Stimulated activated CD8-positive, alpha-beta memory T cell treated with anti-CD3 and anti-CD28 coated beads, Interleukin-12 subunit alpha, Interleukin-12 subunit beta, amount 100 ng/mL, for 4 hours (primary cell): ENCODE data around the gene FGD5.

Experiments used
- DNase-seq: peaks from one replicate; pipeline ENCODE4 v3.0.0-alpha.2; 2020; ENCODE audit warnings: low read depth

The FGD5 gene

DNA sequence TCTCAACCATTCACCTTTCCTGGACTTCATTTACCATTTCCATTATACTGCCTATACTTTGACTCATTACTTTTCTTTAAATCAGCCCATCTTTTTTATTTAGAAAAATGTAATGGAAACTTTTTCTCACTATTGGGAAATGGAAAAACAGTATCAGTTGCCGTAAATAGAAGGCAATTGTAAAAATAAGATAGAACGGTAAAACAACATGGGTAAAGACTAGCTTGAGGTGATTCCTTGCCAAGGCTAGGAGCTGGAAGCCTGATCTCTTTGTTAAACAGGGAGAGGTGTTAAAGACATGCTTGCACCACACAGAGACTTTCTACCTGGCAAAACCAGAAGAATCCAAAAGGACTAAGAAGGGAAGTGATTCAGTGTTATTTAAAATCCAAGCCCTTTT is 5.9 kb downstream of the FGD5 start:
- no peak for DNase-seq

DNA sequence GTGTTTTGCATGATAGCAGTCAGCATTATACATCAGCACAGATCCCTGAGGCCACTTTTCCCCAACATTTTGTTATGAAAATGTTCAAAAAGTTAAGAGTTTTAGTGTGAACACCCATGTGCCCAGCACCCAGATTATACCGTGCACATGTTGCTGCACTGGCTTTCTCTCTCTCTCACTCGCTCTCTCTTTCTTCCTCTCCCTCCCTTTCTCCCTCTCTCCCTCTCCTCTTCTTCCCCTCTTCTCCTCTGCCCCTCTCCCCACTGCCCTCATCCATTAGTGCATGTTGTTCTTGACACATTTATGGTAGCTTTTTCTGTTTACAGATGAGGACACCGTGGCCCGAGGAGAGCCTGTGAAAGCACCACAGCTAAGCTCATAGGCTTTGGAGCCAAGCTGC is 7.3 kb downstream of the FGD5 start:
- no peak for DNase-seq

DNA sequence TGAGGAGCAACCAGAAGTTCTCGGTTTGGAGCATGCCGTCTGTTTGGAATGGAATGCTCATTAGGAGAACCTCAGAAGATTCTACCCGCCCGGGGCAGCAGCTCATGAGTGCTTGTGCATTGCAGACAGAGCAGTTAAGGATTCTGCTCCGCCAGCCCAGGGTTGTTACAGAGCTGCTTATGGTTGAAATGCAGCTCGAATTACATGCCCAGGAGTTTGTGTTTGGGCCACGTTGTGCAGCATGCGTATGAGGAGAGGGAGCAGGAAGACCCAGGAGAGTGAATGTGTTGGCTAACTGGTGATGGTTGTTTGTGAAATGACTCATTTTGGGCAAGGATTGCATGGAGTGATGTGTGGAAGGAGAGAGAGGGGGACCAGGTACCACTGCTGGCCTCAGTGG is 9.0 kb downstream of the FGD5 start:
- no peak for DNase-seq

DNA sequence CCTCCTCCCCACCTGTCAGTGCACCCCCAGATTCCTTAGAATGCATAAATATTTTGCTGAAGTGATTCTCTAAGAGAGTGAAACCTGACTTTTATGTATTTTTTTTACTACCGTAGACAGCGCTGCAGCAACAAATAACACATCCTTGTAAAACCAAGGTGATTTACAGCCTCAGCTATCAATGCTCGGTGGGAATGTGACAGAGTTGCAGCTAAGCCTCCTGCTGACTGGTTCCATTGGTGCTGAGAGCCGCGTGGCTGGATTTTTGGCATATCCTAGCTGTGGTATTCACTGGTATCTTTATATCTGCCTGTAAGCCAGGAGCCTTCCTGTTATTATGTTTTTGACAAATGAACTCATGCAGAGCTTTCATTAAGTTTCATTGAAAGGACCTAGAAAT is 11.0 kb downstream of the FGD5 start:
- no peak for DNase-seq

DNA sequence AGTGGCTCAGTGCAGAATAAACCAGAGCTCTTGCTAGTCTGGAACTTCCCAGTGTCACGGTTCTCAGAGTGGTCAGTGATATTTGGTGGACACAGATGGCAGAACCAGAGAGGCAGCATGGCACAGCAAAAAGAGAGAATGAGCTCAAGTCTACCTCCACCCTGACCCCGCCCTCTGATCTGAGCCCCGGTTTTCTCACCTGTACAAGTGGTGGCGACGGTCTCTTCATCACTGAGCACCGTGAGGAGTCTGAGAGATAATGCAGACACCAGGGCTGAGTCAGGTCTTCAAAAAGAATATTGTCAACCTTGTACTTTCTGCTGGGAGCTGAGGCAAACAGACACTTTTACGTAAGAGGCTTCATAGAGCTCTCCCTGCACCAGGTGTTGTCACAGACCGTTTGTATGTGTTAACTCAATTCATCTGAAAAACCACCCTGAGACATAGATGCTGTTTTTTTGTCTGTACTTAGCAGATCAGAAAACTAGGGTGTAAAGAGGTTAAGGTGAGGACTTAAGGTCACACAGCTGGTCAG is 13.2 kb downstream of the FGD5 start:
- DNase-seq = no peak

DNA sequence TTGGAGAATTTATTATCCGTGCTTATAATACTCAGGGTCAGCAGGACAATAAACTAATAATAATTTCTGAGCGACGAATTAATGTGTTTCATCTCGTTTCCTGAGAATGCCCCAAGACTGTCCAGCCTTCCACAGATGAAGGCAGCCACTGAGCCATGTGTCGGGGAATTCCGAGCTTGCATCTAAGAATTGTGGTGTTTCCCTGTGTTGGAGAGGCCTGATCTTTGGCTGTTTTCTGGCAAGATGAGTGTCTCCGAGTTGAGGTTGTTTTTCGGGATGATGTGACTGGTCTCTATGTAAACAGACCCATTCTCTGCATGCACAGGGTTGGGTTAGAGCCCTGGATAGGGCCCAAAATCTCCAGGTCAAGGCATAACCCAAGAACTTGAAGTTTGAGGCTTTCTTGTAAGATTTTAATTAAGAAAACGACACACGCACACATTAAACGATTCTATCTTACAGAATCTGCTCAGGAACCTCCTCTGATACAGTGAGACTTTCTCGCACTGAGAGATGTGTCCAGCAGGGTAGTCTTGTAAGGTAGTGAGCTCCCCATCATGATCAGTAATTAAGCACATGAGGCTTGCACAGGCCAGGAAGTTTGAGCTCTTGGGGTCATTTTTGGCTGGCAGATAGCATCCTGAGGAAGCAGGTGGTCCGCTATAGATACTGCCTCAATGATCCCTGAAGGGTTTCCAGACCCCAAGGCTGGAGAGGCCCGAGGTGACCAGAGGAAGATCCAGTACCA is 14.4 kb downstream of the FGD5 start:
- no peak for DNase-seq

DNA sequence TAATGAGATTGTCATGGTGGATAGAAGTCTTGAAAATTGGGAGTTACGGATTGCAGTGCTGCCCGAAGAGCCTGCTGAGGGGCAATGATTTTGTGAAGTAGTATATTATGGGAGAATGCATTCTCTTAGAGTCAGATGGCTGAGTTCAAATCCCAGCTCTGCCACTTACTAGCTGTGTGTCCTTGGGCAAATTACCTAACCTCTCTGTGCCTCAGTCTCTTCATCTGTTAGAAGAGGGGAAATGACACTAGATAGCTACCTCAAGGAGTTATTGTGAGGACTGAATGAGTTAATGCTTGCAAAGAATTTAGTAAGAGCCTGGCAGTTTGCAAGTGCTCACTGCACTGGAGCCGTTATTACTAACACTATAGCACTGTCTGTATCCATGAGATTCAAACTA is 15.4 kb downstream of the FGD5 start:
- DNase-seq = no peak

DNA sequence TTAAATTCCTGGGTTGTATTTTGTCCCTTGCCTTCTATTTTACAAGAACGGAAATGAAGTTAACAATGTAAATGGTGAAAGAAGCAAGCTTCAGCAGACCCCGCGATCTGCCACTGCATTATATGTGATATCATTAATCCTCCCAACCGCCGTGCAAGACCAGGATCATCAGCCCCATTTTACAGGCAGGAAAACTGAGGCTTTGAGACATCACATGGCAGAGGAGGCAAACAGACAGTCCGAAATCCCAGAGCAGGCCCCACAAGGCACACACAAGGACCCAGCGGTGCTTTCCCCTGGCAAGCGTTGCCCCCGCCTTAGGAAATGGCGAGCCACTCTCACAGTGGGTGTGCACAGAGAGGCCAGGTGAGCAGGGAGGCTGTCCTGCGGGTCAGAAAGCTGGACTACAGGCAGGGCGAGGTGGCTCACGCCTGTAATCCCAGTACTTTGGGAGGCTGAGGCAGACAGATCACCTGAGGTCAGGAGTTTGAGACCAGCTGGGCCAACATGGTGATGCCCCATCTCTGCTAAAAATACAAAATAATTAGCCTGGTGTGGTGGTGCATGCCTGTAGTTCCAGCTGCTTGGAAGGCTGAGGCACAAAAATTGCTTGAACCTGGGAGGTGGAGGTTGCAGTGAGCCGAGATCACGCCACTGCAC is 16.2 kb downstream of the FGD5 start:
- DNase-seq = no peak

DNA sequence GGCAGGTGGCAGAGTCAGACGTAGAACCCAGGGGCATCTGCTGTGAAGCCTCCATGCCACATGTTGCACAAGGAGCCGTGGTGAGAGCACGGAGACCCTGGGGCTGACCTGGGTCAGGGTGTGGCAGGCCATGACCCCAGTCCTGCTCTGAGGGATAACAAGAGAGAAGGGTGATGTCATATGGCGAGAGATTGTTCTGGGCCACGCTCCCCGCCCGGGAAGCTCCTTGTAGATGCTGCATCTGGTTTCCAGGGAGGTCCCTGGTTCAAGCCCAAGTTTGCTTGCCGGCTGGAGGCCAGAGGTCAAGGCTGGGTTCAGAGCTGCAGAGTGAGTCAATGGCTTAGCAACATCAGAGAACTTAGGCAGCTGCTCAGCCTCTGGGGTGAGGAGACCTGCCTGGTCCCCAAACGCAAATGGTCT is 17.3 kb downstream of the FGD5 start:
- no peak for DNase-seq

DNA sequence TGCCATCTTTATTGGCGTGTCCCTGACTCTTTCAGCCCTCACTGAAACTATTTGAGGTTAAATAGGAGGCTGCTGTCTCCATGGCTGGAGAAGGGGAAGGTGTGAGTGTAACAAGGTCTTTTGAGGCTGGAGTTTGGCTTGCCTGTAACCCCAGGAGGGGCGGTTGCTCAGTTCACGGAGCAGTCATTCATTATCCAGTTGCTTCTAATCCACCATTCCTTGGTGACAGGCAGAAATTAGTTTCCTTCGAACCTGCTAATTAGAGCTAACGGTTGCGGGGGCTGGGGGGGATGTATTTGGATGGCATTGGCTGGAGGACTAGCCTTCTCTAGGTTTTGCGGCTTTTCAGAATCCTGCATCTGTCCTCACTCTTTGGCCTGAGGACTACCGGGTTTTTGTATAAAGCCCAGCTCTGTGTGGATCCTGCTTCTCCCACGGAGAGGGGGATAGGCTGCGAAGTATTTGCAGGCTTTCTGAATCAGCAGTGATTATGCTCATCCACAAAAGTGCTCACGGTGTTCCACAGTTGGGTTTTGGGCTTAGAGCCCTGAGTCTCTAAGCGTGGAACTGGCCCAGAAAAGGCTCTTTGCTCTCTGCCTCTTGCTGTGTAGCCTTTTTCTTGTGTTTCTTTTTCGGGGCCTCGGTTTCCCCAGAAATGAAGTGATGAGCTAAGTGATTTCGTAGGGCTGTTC is 18.6 kb downstream of the FGD5 start:
- no peak for DNase-seq

DNA sequence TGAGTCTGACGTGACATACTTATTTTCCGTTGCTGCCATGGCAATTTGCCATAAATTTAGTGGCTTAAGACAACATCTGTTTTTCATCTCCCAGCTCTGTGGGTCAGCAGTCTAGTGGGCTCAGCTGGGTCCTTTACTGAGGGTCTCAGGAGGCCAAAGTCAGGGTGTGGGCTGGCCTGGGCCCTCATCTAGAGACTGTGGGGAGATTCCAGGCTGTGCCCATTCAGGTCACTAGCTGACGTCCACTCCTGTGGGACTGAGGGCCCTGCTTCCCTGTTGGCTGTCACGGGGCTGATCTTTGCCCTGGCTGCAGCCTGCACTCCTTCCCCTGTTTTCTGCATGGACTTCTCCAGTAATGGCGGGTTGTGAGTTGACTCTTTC is 19.1 kb downstream of the FGD5 start:
- no peak for DNase-seq

DNA sequence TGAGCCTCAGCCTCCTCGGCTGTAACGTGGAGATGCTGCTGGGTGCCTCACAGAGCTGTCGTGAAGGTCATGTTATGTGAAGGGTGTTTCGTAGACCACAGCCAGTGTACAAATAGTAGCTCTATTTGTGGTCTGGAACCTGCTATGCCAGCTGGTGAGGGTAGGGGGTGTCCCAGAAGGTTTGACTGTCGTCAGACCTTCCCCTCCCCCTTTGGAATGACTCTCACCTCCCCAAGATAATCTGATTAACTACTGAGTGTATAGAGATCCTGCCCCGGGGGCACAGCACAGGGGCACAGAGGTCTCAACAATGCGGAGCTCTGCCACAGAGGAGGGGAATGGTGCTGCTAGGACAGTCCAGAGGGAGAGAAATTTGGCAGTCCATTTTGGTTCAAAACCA is 20.5 kb downstream of the FGD5 start:
- no peak for DNase-seq

DNA sequence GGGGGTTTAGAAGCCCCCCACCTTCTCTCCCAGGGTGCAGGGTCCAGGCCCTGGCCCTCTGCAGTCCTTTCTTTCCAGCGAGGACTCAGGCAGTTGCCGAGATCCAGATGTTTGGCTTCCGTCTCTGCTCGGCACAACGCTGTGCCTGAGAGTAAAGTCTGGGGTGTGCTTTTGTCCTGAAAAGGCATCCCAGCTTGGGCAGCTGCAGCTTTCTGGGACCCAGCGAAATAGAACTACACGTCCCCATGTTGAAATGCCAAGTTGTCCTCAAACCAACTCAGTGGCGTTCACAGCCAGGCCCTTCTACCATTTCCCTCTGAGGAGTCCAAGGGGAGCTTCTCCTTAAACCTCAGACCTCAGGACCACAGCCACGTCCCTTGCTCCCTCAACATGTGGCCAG is 23.1 kb downstream of the FGD5 start:
- no peak for DNase-seq

DNA sequence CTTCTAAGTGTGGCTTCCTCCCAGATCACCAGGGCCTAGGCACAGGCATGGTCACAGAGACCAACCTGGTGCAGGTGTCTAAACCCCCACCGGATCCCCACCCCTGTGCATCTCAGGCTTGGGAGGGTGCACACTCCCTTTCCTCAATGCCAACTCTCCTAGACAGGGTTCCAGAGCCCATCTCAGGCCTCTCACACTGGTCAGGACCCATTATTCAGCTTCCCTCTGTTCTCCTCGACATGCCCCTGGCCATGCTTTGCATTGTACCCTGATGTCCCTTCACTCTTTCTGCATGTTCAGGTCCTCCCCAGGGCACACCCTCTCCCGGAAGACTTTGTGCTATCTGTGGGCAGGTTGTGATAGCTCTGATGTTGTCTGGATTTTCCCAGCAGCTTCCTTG is 23.5 kb downstream of the FGD5 start:
- DNase-seq = no peak

DNA sequence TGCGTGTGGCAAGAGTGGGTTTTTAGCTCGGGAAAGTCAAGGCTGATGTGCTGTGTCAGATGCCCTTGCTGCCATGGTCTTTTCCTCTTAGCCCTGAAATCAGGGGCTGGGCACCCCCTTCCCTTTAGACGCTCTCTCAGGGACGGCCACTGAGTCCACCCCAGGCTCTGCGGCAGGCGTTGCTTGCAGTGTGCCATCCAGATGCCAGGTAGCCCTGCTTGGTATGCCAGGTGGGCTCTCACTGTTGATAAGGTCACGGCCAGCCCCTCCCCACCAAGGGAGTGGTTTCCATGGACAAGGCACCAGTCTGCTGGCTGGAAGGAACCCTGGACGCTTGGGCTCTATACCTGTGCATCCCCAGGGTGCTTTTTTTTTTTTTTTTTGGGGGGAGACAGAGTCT is 24.6 kb downstream of the FGD5 start:
- no peak for DNase-seq

DNA sequence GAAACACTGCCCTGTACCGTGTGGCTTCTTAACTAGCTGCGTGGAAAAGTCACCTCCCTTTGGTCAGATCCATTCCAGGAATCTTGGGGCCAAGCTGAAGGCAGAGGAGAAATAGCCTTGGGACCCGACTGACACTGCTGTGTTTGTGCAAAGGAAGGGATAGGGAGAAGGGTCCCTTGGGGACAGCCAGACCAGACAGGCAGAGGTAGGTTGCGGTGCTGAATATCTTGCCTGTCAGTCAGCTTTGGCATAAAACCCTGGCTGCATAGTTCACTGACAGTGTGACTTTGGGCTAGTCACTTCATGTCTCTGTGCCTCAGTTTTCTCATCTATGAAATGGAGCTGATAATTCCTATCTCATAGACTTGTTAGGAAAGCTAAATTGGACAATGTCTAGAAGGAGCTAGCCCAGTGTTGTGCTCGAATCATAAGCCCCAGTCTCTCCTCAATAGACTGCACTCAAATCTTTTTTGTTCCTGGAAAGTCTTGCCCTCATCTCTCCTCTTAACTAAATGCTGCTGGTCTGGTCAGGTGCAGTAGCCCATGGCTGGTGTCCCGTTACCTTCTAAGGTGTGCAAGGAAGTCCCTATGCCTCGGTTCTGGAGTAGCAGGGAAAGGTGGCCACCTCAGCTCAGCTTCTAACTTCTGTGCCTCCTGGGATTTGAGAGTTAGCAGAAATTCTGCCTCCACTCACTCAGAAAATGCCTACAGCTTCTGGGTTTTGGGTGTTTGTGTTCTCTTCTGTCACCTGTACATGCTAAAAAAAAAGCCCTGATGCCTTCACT is 25.8 kb downstream of the FGD5 start:
- DNase-seq = no peak

DNA sequence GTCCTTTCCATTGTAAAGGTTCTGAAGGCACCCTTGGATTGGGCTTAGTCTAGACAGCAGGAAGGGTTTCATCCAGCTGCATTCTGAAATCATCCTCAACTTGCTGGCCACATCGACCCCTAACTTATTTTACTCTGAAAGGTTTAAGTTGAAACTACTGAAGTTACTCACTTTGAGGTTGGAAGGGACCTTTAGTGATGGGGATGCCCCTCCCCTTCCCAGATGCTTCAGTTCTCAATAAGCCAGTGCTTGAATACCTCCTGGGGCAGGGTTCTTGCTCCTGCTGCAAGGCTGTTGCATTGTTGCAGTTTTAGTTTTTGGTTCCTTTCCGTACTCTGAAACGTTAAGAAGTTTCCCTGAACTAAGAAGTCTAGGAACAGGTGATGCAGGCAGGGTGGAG is 26.4 kb downstream of the FGD5 start:
- DNase-seq = no peak

DNA sequence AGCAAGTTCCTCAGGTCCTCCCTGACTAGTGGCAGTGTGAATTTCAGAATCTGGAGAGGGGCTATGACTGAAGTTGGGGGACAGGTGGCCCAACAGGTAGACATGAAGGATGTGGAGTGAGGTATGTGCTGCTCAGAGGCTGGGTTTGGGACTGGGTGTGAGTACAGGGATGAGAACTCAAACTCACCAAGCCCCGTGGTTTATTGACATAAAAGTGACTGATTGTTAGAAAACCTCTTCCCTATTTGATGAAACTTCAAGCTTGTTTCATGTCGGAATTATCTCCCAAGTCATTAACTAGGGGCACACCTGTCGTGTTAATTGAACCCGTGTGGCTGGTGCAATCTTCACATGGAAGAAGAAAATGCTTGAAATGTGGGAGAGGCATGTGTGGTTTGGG is 27.1 kb downstream of the FGD5 start:
- DNase-seq = no peak

DNA sequence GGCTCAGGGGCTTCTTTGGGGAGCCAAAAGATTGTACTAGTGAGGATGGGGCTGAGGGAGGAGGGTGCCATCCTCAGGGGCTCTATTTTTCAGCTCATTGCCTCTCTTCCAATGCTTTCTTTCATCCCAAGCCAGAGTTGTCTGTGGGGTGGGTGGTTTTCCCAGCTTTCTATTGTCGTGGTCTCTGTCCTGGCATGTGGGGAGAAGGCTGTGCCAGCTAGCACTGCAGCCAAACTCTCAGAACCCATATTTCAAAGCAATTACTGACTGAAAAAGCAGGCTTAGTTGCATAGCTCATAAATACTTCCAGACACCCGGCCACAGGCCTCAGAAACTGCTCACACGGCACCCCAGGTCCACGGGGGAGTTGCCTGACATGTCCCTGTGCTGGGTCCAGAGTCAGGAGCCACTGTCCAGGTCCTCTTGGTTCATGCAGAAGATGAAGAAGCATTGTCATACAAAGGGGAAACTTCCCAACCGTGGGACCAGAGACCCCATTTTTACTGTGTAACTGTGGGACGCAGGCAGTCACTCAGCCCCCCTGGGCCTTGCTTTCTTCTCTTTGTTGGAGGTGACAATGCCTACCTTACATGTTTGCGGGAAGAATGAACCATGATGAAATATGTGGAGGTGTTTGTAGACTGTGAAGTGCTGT is 27.6 kb downstream of the FGD5 start:
- DNase-seq = no peak

DNA sequence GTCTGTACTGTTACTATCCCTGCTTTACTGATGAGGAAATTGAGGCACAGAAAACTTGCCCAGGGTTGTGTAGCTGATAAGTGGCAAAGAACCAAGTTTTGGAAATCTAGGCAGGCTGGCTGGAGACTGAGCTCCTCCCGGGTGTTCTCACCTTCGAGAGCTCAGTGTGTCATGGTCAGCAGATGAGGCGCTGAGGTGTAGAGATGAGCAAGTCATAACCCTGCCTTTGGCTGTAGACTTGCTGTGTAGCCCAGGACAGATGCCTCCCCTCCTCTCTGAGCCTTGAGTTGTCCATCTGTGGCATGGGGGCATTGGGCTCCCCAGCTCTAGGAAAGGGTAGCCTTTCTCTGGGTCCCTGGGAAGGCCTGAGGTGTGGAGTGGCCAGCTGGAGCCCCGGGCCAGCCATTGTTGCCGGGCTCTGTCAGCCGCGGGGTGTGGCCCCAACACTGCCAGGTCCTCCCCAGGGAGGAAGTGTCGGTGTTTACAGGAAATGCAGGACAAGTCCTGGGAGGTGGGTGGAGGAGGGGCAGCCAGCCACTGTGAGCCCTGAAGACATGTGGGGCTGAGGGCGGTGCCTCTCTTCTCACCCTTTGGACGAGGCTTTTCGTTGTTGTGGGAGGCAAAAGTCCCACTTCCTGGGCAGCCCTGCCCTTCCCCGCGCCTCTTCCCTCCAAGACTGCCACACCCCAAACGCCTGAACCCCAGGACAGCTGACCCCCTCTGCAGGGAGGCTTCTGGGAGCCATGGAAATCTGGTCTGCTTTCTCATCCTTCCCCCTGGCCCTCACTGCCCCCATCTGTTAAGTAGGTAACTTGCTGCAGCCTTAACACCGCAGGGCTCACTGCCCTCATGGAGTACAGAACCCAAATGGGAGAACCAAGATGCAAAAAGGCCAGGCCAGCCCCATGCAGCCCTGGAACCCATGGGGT is 29.1 kb downstream of the FGD5 start:
- DNase-seq = no peak

DNA sequence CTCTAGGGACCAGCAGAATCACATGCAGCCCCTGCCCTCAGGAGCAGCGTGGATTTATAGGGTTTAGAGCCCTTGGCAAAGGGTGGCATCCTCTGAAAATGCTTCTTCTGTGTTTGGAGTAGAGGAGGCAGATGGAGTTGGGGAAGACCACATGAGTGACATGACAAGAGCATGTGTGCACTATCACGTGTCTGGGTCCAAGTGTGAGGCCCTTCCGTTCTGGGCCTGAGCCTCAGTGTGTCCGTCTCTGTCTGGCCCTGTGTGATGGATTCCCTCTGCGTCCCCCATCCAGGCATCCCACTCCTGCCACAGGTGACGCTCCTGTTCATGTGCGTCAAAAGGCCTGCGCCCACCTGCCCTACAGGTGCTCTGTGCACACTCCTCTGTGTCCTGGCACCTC is 30.1 kb downstream of the FGD5 start:
- DNase-seq = no peak
